Trophoblast cell (in vitro differentiated cells and primary cell): ENCODE results near the gene FSTL1.
A peak's percentile ranks its signal among the peaks of the same experiment; 100 is the strongest.

Experiments used
- DNase-seq, 2 donors: peaks; one replicate each; pipeline ENCODE4 v3.0.0-alpha.2; 2016
- H2AFZ ChIP-seq: 2 replicates; pipeline ENCODE4 v1.6.1; 2013; ENCODE audit warnings: low read length, moderate library complexity, mild to moderate bottlenecking; ENCODE audit not compliant: insufficient read depth, poor library complexity
- H2AK5ac ChIP-seq: 2 replicates; pipeline ENCODE4 v1.6.1; 2013; ENCODE audit warnings: mild to moderate bottlenecking, low read length
- H2BK120ac ChIP-seq: 2 replicates; pipeline ENCODE4 v1.6.1; 2013; ENCODE audit warnings: low read length, mild to moderate bottlenecking, moderate library complexity; ENCODE audit not compliant: insufficient read depth, poor library complexity
- H2BK12ac ChIP-seq: 2 replicates; pipeline ENCODE4 v1.6.1; 2013; ENCODE audit warnings: mild to moderate bottlenecking, low read length, moderate library complexity
- H2BK5ac ChIP-seq: 2 replicates; pipeline ENCODE4 v1.6.1; 2013; ENCODE audit warnings: low read length, low read depth, moderate library complexity, mild to moderate bottlenecking; ENCODE audit not compliant: poor library complexity
- H3K14ac ChIP-seq: 2 replicates; pipeline ENCODE4 v1.6.1; 2013; ENCODE audit warnings: mild to moderate bottlenecking, low read length
- H3K18ac ChIP-seq: 2 replicates; pipeline ENCODE4 v1.6.1; 2013; ENCODE audit warnings: mild to moderate bottlenecking, low read length
- H3K23ac ChIP-seq: 2 replicates; pipeline ENCODE4 v1.6.1; 2013; ENCODE audit warnings: low read length
- H3K27ac ChIP-seq: 2 replicates; pipeline ENCODE4 v1.5.1; 2013; ENCODE audit warnings: low read depth, mild to moderate bottlenecking, inconsistent platforms, low read length, moderate library complexity
- H3K27me3 ChIP-seq: 2 replicates; pipeline ENCODE4 v1.6.1; 2013; ENCODE audit warnings: inconsistent platforms, mild to moderate bottlenecking, low read length, moderate library complexity; ENCODE audit not compliant: insufficient read depth
- H3K36me3 ChIP-seq, 2 experiments: 1 replicate in 1 of 2; 2 replicates in 1 of 2; pipeline ENCODE4 v1.6.1; 2013; ENCODE audit warnings: low read length in 2 of 2, mild to moderate bottlenecking in 2 of 2, moderate library complexity in 1 of 2; ENCODE audit not compliant: insufficient read depth in 2 of 2, control insufficient read depth in 1 of 2
- H3K4ac ChIP-seq: 2 replicates; pipeline ENCODE4 v1.6.1; 2013; ENCODE audit warnings: low read depth, mild to moderate bottlenecking, low read length, moderate library complexity
- H3K4me1 ChIP-seq, 2 experiments: 1 replicate in 1 of 2; 2 replicates in 1 of 2; pipeline ENCODE4 v1.6.1; 2013; ENCODE audit warnings: low read length in 2 of 2, mild to moderate bottlenecking in 2 of 2, moderate library complexity in 1 of 2; ENCODE audit not compliant: insufficient read depth in 2 of 2, control insufficient read depth in 1 of 2
- H3K4me2 ChIP-seq: 2 replicates; pipeline ENCODE4 v1.6.1; 2013; ENCODE audit warnings: inconsistent platforms, mild to moderate bottlenecking, low read length, moderate library complexity
- H3K4me3 ChIP-seq: 2 replicates; pipeline ENCODE4 v1.5.1; 2013; ENCODE audit warnings: mild to moderate bottlenecking, low read depth, low read length, inconsistent platforms
- H3K79me1 ChIP-seq: one replicate; pipeline ENCODE4 v1.6.1; 2013; ENCODE audit warnings: low read length
- H3K79me2 ChIP-seq: 2 replicates; pipeline ENCODE4 v1.6.1; 2013; ENCODE audit warnings: low read length, mild to moderate bottlenecking; ENCODE audit not compliant: control insufficient read depth, insufficient read depth, poor library complexity
- H3K9ac ChIP-seq: 2 replicates; pipeline ENCODE4 v1.6.1; 2013; ENCODE audit warnings: mild to moderate bottlenecking, low read length
- H3K9me3 ChIP-seq: 2 replicates; pipeline ENCODE4 v1.6.1; 2013; ENCODE audit warnings: low read depth, mild to moderate bottlenecking, control low read depth, inconsistent platforms, low read length; ENCODE audit not compliant: insufficient read depth
- H4K12ac ChIP-seq: 2 replicates; pipeline ENCODE4 v1.6.1; 2013; ENCODE audit warnings: low read depth, mild to moderate bottlenecking, low read length, moderate library complexity
- H4K8ac ChIP-seq: 2 replicates; pipeline ENCODE4 v1.6.1; 2013; ENCODE audit warnings: low read depth, mild to moderate bottlenecking, low read length, moderate library complexity
- H4K91ac ChIP-seq: one replicate; pipeline ENCODE4 v1.6.1; 2013; ENCODE audit warnings: low read depth, mild to moderate bottlenecking, low read length, moderate library complexity
- WGBS: extraction: QIAGEN DNeasy Blood & Tissue Kit; methylation state at CpG from one replicate; pipeline ENCODE4 v1.1.7; 2013; ENCODE audit warnings: missing lambda C conversion rate; ENCODE audit not compliant: insufficient read length, insufficient coverage; ENCODE audit errors: extremely low coverage; 5-methylcytosine and 5-hydroxymethylcytosine counted together

The FSTL1 gene

GRCh38 chr3:120460181-120460790, 9.5 kb upstream of the FSTL1 start:
- Histone ChIP-seq H3K27ac (no peak overlapping the region), H3K4me1 (no peaks in the 10 kb centered on the region), H4K91ac (no peak overlapping the region), H2AK5ac (no peak overlapping the region), H4K8ac (no peak overlapping the region), H2BK12ac (no peak overlapping the region), H3K9me3 (no peaks in the 10 kb centered on the region), H3K23ac (no peak overlapping the region), H4K12ac (no peak overlapping the region), H3K4ac (no peak overlapping the region), H3K14ac (no peak overlapping the region), H3K9ac (no peak overlapping the region), H3K4me2 (no peak overlapping the region), H3K18ac (no peak overlapping the region), H3K4me3 (no peak overlapping the region), H2BK120ac (no peak overlapping the region), H2AFZ (no peak overlapping the region), H3K79me1 (no peaks in the 10 kb centered on the region), H3K27me3 (no peaks in the 10 kb centered on the region), H3K36me3 (no peaks in the 10 kb centered on the region), H3K79me2 (no peaks in the 10 kb centered on the region), H2BK5ac (no peak overlapping the region)
- DNase-seq = no peak
- no CpG with 5 or more reads among the region's 5 CpGs for WGBS

- Histone ChIP-seq H3K4me3 (no peak overlapping the region), H3K4me2 (no peak overlapping the region)
- WGBS = no CpG with 5 or more reads among the region's 3 CpGs
Measured at GRCh38 chr3:120459196-120459595, 8.4 kb upstream of the FSTL1 start.

DNA sequence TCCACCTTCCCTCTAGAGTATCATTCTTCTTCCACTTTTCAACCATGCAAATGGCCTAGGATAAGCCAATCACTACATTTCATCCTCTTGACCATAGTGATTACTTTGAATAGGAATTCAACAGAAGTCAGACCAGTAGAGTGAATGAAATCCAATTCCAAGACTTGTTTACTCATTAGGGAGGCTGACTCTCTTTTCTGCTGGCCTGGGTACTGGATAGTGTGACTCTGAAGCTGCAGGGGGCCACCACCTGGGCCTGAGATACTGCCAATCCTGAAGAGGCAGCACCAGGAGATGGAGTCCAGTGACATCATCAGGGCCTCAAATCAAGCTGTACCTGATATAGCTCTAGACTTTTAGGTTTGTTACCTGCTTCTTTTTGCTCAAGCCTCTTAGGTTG, 7.0 kb upstream of the FSTL1 start:
- Histone ChIP-seq H3K27ac (no peak overlapping the region), H4K8ac (no peak overlapping the region), H3K14ac (no peak overlapping the region), H2AK5ac (no peak overlapping the region), H3K27me3 (no peaks in the 10 kb centered on the region), H3K18ac (no peak overlapping the region), H3K79me1 (no peaks in the 10 kb centered on the region), H3K4me1 (no peaks in the 10 kb centered on the region), H3K4me2 (no peak overlapping the region), H3K4ac (no peak overlapping the region), H2AFZ (no peak overlapping the region), H3K79me2 (no peaks in the 10 kb centered on the region), H4K91ac (no peak overlapping the region), H3K23ac (no peak overlapping the region), H2BK12ac (no peak overlapping the region), H3K9ac (no peak overlapping the region), H2BK120ac (no peak overlapping the region), H2BK5ac (no peak overlapping the region), H3K4me3 (no peak overlapping the region), H3K9me3 (no peaks in the 10 kb centered on the region), H4K12ac (no peak overlapping the region), H3K36me3 (no peaks in the 10 kb centered on the region)
- peak; percentile 46 to 83 for DNase-seq

More at GRCh38 chr3:120459196-120459595, 8.4 kb upstream of the FSTL1 start:
- no peak overlapping the region for H3K27ac ChIP-seq
- H4K8ac ChIP-seq = no peak overlapping the region
- no peaks in the 10 kb centered on the region for H3K79me2 ChIP-seq
- no peaks in the 10 kb centered on the region for H3K36me3 ChIP-seq
- DNase-seq = no peak
- no peaks in the 10 kb centered on the region for H3K9me3 ChIP-seq
- H2AK5ac ChIP-seq = no peak overlapping the region
- H4K91ac ChIP-seq = no peak overlapping the region
- H2AFZ ChIP-seq = no peak overlapping the region
- H3K4me1 ChIP-seq = no peaks in the 10 kb centered on the region
- no peak overlapping the region for H2BK120ac ChIP-seq
- H3K4ac ChIP-seq = no peak overlapping the region
- no peak overlapping the region for H3K18ac ChIP-seq
- no peaks in the 10 kb centered on the region for H3K27me3 ChIP-seq
- H3K14ac ChIP-seq = no peak overlapping the region
- H3K23ac ChIP-seq = no peak overlapping the region
- H2BK5ac ChIP-seq = no peak overlapping the region
- no peak overlapping the region for H2BK12ac ChIP-seq
- H3K9ac ChIP-seq = no peak overlapping the region
- no peak overlapping the region for H4K12ac ChIP-seq
- H3K79me1 ChIP-seq = no peaks in the 10 kb centered on the region

DNA sequence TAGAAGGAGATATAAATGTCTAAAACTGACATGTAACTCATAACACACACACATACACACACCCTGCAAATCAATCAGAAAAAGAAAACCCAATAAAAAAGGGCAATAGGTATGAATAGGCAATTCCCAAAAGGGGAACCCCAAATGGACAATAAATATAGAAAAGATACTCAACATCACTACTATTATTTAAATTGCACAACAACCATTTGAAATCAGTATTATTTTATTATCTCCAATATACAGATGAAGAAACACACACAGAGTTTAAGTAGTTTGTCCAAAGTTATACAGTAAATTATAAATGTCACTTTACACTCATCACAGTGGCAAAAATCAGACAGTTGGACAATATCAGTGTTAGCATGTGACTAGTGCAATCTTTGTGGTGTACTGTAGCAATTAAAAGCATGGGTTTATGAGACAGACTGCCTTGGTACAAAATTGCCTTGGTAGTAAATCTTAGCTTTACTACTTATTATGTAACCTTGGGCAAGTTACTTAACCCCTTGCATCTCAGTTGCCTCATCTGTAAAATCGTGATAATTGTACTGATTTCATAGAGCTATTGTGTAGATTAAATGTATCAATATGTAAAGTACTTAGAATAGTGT, 3.4 kb upstream of the FSTL1 start:
- Histone ChIP-seq H3K9ac (no peak overlapping the region), H3K14ac (no peak overlapping the region), H2BK12ac (no peak overlapping the region), H3K9me3 (no peaks in the 10 kb centered on the region), H3K36me3 (no peaks in the 10 kb centered on the region), H4K8ac (no peak overlapping the region), H3K79me2 (peaks cover 13% of the 10 kb centered on the region), H2BK120ac (no peak overlapping the region), H3K4me2 (no peak overlapping the region), H2BK5ac (no peak overlapping the region), H3K18ac (no peak overlapping the region), H3K27me3 (no peaks in the 10 kb centered on the region), H2AK5ac (no peak overlapping the region), H3K4me3 (no peak overlapping the region), H3K4ac (no peak overlapping the region), H3K27ac (no peak overlapping the region), H4K12ac (no peak overlapping the region), H2AFZ (no peak overlapping the region), H3K4me1 (peaks cover 0 to 7% of the 10 kb centered on the region in 2 experiments), H4K91ac (no peak overlapping the region), H3K79me1 (peaks cover 17% of the 10 kb centered on the region), H3K23ac (no peak overlapping the region)
- DNase-seq = no peak
- no CpG with 5 or more reads among the region's 1 CpG for WGBS
